Right atrium auricular region (tissue), 2 donors: ENCODE data around the gene CPN1. TPM values are rescaled to one million over a fixed set of nuclear protein-coding genes. Genes with fewer than 3 reads are reported as not detected.

Experiments
- DNase-seq: peaks from one replicate; pipeline ENCODE4 v3.0.0-alpha.2; 2019; ENCODE audit warnings: low spot score
- H3K27ac ChIP-seq, 2 donors: fragments of 200-600 bp; sonication (generic); 1 replicate in 1 of 2; 2 replicates in 1 of 2; pipeline ENCODE4 v1.5.1; 2016 to 2019
- H3K27me3 ChIP-seq, 2 donors: fragments of 200-600 bp; sonication (generic); one replicate each; pipeline versions ENCODE4 v1.5.1 to v1.6.0; 2017 to 2019
- H3K36me3 ChIP-seq: fragments of 200-600 bp; sonication (generic); one replicate; pipeline ENCODE4 v1.5.1; 2016
- H3K4me1 ChIP-seq, 2 donors: fragments of 200-600 bp; sonication (generic); one replicate each; pipeline versions ENCODE4 v1.5.1 to v1.6.0; 2017 to 2019
- H3K4me3 ChIP-seq, 2 donors: fragments of 200-600 bp; sonication (generic); 1 replicate in 1 of 2; 2 replicates in 1 of 2; pipeline ENCODE4 v1.5.1; 2017 to 2019; ENCODE audit warnings: mild to moderate bottlenecking in 1 of 2, moderate library complexity in 1 of 2
- H3K9me3 ChIP-seq, 2 donors: fragments of 200-600 bp; sonication (generic); one replicate each; pipeline ENCODE4 v1.5.1; 2019
- total RNA-seq, 2 donors: library from RNA; depleted of rRNA; stranded (reverse); fragments of >200 nt; gene quantifications; one replicate each; pipeline ENCODE4 v1.1.0, GENCODE V29; 2016
- TF ChIP-seq, protein P1 (sequence below), 2 donors: fragments of 200-600 bp; sonication (generic); IDR thresholded peaks; one replicate each; pipeline ENCODE4 v1.5.1; 2019; ENCODE audit warnings: antibody characterized with exemption in 2 of 2

The CPN1 gene
- total RNA-seq, 2 donors from 2014 or later = not detected

DNA sequence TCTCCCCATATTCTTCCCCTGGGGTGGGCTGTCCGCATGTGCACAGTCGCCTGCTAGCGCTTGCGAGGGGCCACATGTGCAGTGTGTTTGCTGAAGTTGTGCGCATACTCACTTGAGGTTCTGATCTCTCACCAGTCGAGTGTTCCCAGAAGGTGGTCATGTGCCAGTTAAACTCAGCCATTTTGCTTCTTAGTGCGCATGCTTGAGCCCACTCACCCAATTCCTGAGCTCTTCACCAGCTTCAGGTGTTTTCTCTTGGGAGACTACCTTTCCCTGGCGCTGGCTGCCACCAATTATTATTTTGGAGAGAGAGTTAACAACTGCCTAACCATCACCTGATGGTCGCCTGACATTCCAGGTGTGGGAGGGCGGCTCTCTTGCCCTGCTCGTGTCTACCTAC is 25.2 kb upstream of the CPN1 start:
- H3K36me3 ChIP-seq = no peaks in the 10 kb centered on the region
- H3K4me1 ChIP-seq = no peaks in the 10 kb centered on the region
- H3K4me3 ChIP-seq = no peak overlapping the region
- TF ChIP-seq, protein P1, sequence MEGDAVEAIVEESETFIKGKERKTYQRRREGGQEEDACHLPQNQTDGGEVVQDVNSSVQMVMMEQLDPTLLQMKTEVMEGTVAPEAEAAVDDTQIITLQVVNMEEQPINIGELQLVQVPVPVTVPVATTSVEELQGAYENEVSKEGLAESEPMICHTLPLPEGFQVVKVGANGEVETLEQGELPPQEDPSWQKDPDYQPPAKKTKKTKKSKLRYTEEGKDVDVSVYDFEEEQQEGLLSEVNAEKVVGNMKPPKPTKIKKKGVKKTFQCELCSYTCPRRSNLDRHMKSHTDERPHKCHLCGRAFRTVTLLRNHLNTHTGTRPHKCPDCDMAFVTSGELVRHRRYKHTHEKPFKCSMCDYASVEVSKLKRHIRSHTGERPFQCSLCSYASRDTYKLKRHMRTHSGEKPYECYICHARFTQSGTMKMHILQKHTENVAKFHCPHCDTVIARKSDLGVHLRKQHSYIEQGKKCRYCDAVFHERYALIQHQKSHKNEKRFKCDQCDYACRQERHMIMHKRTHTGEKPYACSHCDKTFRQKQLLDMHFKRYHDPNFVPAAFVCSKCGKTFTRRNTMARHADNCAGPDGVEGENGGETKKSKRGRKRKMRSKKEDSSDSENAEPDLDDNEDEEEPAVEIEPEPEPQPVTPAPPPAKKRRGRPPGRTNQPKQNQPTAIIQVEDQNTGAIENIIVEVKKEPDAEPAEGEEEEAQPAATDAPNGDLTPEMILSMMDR (IDR thresholded peaks at IDR 0.05) = no peak
- H3K27me3 ChIP-seq = no peaks in the 10 kb centered on the region
- H3K9me3 ChIP-seq = peaks cover 0 to 6% of the 10 kb centered on the region in 2 donors
- no peak for DNase-seq
- H3K27ac ChIP-seq = no peak overlapping the region

DNA sequence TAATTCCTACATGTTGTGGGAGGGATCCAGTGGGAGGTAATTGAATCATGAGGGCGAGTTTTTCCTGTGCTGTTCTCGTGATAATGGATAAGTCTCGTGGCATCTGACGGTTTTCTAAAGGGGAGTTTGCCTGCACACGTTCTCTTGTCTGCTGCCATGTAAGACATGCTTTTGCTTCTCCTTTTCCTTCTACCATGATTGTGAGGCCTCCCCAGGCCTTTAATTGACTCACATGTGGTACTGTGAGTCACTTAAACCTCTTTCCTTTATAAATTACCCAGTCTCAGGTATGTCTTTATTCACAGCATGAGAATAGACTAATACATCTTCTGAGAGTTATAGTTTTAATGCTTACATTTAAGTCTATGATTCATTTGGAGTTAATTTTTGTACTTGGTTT is 22.6 kb upstream of the CPN1 start:
- H3K36me3 ChIP-seq = no peaks in the 10 kb centered on the region
- peaks cover 0 to 6% of the 10 kb centered on the region in 2 donors for H3K9me3 ChIP-seq
- TF ChIP-seq, protein P1 (IDR thresholded peaks at IDR 0.05) = no peak
- no peaks in the 10 kb centered on the region for H3K4me1 ChIP-seq
- no peaks in the 10 kb centered on the region for H3K27me3 ChIP-seq
- H3K4me3 ChIP-seq = no peak overlapping the region
- no peak overlapping the region for H3K27ac ChIP-seq
- no peak for DNase-seq

DNA sequence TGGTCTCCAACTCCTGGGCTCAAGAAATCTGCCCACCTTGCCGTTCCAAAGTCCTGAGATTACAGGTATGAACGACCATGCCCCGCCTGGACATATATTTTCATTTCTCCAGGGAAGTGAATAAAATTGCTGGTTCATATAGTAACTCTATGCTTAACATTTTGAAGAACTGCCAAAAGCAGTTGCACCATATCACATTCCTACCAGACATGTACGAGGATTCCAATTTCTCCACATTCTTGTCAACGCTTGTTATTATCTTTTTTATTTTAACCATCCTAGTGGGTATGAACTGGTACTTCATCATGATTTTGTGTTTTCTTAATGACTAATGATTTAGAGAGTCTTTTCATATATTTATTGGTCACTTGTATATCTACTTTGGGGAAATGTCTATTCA is 21.9 kb upstream of the CPN1 start:
- H3K9me3 ChIP-seq = peaks cover 0 to 6% of the 10 kb centered on the region in 2 donors
- H3K27ac ChIP-seq = no peak overlapping the region

DNA sequence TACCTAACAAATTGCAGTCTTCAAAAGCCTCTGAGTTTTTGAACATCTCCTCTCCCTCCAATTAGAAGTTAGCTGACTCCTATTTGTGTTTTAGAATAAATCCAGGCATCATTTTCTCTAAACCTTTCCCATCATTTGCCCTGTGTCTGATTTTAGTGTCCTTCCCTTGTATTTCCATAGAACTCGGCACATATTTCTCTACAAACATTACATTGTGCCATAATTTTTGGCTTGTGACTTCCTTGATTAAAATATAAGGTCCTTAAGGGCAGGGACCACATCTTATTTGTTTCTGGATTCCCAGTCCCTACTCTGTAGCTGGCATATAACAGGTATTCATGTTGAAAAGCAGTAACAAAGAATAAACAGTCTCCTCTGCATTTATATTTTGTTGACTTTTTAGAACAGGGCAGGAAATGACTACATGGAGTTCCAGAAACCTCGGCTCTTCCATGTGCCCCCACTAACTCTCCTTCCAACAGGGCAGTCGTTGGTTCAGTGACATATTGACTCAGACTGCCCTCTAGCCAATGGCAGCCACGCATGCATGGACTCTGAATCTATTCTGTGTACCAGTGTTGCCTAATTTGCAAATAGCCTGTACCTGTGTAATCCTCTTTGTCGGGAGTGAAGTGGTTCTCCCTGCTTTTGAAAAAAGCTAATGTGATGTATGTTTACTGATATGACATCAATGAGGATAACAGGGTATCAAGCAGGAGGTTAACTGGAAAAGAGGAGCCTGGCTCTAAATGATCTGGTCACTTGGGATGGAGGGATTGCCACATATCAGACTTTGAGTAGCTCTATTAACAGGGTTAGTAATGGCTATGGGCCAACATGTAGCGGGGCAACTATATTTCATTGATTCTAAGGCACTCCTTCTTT is 19.8 kb upstream of the CPN1 start:
- Histone ChIP-seq H3K4me1 (no peaks in the 10 kb centered on the region), H3K27ac (no peak overlapping the region), H3K9me3 (peaks cover 0 to 6% of the 10 kb centered on the region in 2 donors), H3K4me3 (no peak overlapping the region), H3K36me3 (no peaks in the 10 kb centered on the region), H3K27me3 (no peaks in the 10 kb centered on the region)
- TF ChIP-seq, protein P1 (IDR thresholded peaks at IDR 0.05) = no peak
- no peak for DNase-seq

More for the DNA sequence above, 21.9 kb upstream of the CPN1 start:
- no peaks in the 10 kb centered on the region for H3K4me1 ChIP-seq
- TF ChIP-seq, protein P1 (IDR thresholded peaks at IDR 0.05) = no peak
- H3K4me3 ChIP-seq = no peak overlapping the region
- no peaks in the 10 kb centered on the region for H3K27me3 ChIP-seq
- no peaks in the 10 kb centered on the region for H3K36me3 ChIP-seq
- DNase-seq = no peak

- TF ChIP-seq, protein P1 (IDR thresholded peaks at IDR 0.05) = no peak
- DNase-seq = no peak
- no peaks in the 10 kb centered on the region for H3K36me3 ChIP-seq
- H3K27ac ChIP-seq = no peak overlapping the region
- peaks cover 0 to 6% of the 10 kb centered on the region in 2 donors for H3K9me3 ChIP-seq
- no peaks in the 10 kb centered on the region for H3K27me3 ChIP-seq
- no peak overlapping the region for H3K4me3 ChIP-seq
- no peaks in the 10 kb centered on the region for H3K4me1 ChIP-seq
These were observed 19.0 kb upstream of the CPN1 start for GRCh38 chr10:100100651-100101184.
